Epithelial cell of esophagus (primary cell): ENCODE data around the gene NRP2.

Experiments
- DNase-seq: peaks from one replicate; pipeline ENCODE4 v3.0.0; 2010; ENCODE audit warnings: low read depth
- H3K4me3 ChIP-seq: 2 replicates; pipeline ENCODE4 v1.5.1; 2011; ENCODE audit warnings: mild to moderate bottlenecking, low read length, control low read depth
- CTCF ChIP-seq: IDR thresholded peaks from 2 replicates; pipeline ENCODE4 v1.5.1; 2011; ENCODE audit warnings: low read depth, mild to moderate bottlenecking, low read length, control low read depth, inconsistent platforms; ENCODE audit not compliant: insufficient read depth; ENCODE audit errors: missing control alignments

NRP2 gene

DNA sequence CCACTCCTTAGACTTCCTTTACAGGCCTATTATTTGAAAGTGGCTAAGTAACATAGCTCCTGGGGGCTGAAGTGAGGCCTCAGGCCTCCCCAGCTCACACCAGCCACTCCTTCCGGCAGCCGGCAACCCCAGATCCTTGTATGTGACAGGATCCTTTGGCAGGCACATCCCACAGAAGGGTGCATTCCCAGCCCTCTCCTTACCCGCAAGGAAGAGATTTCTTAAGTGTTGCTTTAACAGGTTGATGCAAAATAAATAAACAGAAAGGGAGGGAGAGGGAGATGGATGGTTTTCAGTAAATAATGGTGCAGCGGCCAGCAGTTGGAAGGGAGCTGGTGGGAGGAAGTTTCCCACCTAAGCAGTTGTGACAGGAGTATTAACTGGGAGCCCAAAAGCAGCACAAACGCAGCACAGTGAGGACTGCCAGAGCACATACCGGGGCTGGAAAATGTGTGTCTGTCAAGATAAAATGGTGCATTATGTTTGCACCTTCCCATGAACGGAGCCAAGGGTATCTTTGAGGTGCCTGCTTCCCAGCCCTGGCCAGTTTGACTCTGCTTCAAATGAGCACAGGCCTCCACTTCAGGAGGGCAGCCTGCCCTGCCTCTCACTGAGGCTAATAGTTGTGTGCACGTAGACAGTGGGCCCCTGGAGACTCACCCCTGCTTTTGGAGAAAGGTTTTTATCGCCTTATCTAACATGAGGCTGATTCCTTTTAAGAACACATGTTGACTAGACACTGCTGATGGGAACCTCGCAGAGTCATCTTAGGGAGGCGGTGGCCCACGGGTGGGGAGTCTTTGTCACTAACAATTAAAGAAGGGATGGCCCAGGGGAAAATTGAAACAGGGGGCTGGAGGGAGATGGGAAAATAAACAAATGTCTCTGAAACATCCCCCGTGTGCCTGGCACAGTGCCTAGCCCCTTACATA is 32.8 kb downstream of the NRP2 start:
- no peak overlapping the region for H3K4me3 ChIP-seq
- DNase-seq, result no peak
- no peak for TF ChIP-seq CTCF

DNA sequence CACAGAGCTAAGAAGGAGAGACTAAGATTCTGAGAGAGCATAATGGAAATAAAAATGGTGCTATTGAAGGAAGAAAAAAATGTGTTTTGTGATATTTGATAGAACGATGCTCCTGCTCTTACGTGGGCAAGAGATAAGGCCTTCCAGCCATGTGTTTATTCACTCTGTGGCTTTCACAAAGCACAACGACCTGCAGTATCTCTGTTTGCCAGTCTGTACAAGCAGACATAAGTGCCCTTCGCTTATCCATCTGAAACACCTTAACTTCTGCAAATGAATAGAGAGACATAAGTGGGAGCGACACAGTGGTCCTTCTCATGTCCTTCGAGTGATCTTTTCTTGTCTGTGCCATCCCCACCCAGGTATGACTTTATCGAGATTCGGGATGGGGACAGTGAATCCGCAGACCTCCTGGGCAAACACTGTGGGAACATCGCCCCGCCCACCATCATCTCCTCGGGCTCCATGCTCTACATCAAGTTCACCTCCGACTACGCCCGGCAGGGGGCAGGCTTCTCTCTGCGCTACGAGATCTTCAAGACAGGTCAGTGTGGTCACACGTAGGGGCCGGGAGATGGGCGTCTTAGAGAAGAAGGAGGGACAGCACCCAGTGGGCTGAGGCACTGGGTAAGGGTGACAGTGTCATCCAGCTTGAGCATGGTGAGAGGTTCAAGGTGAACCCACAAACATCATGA is 33.7 kb downstream of the NRP2 start:
- peak; percentile 21 for TF ChIP-seq CTCF
- DNase-seq, result peak; percentile 40
- no peak overlapping the region for H3K4me3 ChIP-seq

DNA sequence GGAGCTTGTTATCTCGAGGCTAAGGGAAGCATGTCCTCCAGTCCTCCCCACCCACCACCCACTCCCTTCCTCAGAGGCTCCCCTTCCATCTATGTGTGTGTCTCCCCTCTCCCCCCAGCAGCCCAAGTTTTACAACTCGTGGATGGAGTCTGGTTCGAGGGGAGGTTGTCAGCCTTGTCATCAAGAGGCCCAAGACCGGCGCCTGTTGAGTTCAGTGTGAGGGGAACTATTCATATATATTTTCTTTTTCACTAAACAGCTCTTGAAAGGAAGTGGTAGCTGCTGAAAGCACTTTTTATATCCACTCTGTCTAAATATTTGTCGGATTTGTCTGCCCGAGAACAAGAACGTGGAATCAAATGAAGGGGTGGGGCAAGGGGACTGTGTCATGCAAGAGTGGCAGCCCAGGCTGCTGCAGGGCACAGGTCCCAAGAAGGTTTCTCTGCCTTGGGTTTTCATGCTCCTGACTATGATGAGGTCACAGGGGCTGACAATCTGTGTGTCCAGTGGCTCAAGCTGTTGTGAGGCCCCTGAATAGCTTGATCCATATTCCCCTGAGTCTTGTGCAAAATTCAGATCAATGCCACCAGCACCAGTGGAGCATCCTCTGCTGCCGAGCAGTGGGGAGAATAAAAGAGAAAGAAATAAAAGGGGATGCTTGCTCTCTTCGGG is 35.0 kb downstream of the NRP2 start:
- no peak overlapping the region for H3K4me3 ChIP-seq
- no peak for TF ChIP-seq CTCF
- DNase-seq, result no peak

DNA sequence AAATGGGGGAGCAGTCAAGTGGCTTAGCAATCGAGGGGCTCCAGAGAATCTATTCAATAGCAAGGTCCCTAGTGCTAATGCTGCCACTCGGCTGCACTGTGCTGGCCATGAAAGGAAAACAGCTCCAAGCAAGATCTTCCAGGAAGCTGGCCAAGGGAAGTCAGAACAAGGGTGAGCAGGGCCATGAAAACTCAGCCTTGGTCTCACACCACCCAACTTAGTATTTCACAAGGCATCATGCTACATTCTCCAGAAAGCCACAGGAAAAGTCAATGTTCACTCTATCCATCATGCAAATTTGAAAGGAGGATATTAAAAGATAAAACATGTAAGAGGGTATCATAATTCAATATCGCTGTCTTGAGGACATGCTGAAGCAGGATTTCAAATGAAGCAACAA is 35.7 kb downstream of the NRP2 start:
- no peak for TF ChIP-seq CTCF
- H3K4me3 ChIP-seq, result no peak overlapping the region
- DNase-seq, result no peak

DNA sequence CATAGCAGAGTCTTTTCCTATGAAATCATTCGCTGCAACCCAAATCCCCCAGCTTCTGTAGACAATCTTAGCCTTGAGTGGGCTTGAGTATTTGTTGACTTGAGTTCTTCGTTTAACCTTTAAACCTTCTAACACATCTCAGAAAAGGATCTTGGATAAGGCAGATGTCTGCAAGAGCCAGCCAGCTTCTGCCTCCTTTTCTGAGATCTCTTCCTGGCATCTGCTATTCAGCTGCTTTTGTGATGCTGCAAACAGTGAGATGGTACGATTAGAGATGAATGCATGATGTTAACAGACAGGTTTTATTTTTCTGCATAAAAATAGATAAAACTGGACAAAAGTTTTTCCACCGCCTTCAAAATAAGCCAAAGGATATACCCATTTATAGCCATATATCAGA is 37.5 kb downstream of the NRP2 start:
- TF ChIP-seq CTCF, result no peak
- H3K4me3 ChIP-seq, result no peak overlapping the region
- DNase-seq, result no peak

GRCh38 chr2:205720451-205720902 is 38.2 kb downstream of the NRP2 start:
- no peak for DNase-seq
- no peak overlapping the region for H3K4me3 ChIP-seq
- TF ChIP-seq CTCF, result no peak
